BLaER1 (cell line): ENCODE measurements around the gene ITLN2.
"Not testable (repeated sequence)": the region's sequence is repeated elsewhere in the genome, so short reads cannot be mapped to it uniquely, and the experiment has no call there.

ENCODE experiments used
- H3K27ac ChIP-seq: shearing (Covaris generic); formaldehyde crosslinking; 2 replicates; pipeline ENCODE4 v1.8.1; 2022
- H3K27me3 ChIP-seq: shearing (Covaris generic); formaldehyde crosslinking; 2 replicates; pipeline ENCODE4 v1.8.1; 2022
- H3K36me3 ChIP-seq: shearing (Covaris generic); formaldehyde crosslinking; 2 replicates; pipeline ENCODE4 v1.8.1; 2022
- H3K4me1 ChIP-seq: shearing (Covaris generic); formaldehyde crosslinking; 2 replicates; pipeline ENCODE4 v1.8.1; 2022
- H3K4me2 ChIP-seq: shearing (Covaris generic); formaldehyde crosslinking; 2 replicates; pipeline ENCODE4 v1.8.1; 2022
- H3K4me3 ChIP-seq: shearing (Covaris generic); formaldehyde crosslinking; 2 replicates; pipeline ENCODE4 v1.8.1; 2022
- H3K9ac ChIP-seq: shearing (Covaris generic); formaldehyde crosslinking; 2 replicates; pipeline ENCODE4 v1.8.1; 2022
- H3K9me3 ChIP-seq: shearing (Covaris generic); formaldehyde crosslinking; 2 replicates; pipeline ENCODE4 v1.8.1; 2022
- H4K20me1 ChIP-seq: shearing (Covaris generic); formaldehyde crosslinking; 2 replicates; pipeline ENCODE4 v1.8.1; 2022
- Cebpa-rat ChIP-seq: shearing (Covaris generic); IDR thresholded peaks from 2 replicates; pipeline ENCODE4 v1.8.1; 2022

Gene ITLN2

DNA sequence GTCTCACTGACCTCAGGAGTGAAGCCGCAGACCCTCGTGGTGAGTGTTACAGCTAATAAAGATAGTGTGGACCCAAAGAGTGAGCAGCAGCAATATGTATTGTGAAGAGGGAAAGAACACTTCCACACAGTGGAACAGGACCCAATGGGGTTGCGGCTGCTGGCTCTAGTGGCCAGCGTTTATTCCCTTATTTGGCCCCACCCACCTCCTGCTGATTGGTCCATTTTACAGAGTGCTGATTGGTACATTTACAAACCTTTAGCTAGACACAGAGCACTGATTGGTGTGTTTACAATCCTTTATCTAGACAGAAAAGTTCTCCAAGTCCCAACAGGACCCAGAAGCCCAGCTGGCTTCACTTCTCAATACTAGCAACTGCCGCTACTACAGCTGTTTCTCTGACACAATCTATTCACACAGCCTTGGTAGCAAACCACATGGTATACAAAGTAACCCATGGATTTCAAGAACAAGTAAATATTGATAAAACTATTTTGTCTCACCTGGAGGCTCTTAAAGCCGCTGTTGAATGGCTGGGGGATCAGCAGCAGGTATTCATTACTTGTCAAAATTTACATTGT, 44.3 kb downstream of the ITLN2 start:
- H3K9me3 ChIP-seq = peaks cover 12% of the 10 kb centered on the region
- H4K20me1 ChIP-seq = no peaks in the 10 kb centered on the region
- H3K4me2 ChIP-seq = peak overlapping the region; percentile 31
- H3K9ac ChIP-seq = no peak overlapping the region
- no peaks in the 10 kb centered on the region for H3K27me3 ChIP-seq
- H3K4me1 ChIP-seq = 0 out of 2 replicates have a peak, but pooled peaks cover 7% of the 10 kb centered on the region
- H3K4me3 ChIP-seq = no peak overlapping the region
- TF ChIP-seq Cebpa-rat = no peak
- no peaks in the 10 kb centered on the region for H3K36me3 ChIP-seq
- no peak overlapping the region for H3K27ac ChIP-seq

DNA sequence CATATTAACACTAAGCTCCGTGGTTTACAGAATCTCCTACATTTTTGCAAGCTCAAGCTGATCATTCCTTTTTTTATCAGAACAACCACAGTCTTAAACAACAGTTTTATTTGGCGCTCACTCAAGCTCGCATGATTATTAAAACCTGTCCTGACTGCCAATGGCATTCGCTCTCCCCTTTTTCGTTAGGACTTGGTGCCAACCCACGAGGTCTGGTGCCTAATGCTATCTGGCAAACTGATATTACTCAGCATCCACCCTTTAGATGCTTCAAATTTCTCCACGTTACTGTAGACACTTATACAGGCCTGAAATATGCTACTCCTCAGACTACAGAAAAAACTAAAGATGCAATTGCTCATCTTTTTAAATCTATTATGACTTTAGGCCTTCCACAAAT, 46.6 kb downstream of the ITLN2 start:
- no peak for TF ChIP-seq Cebpa-rat
- 0 out of 2 replicates have a peak, but pooled peaks cover 7% of the 10 kb centered on the region for H3K4me1 ChIP-seq

DNA sequence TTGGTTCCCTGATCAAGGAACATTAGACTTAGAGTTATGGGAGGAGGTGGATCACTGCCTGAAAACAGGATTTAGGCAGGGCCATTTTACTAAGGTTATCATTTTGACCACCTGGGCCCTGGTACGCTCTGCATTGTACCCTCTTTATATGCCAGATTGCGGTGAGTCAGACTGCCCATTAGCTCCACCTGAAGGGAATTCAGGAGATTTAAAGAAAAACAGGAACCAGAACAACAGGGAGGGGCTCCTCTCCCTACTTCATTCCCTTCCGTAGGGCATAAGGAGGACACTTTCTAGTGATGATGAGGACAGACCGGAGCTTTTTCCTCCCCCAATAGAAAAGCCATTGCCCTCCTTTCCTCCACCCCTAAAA, 49.0 kb downstream of the ITLN2 start:
- Histone ChIP-seq H4K20me1 (no peaks in the 10 kb centered on the region), H3K9ac (no peak overlapping the region), H3K4me1 (0 out of 2 replicates have a peak, but pooled peaks cover 7% of the 10 kb centered on the region), H3K27ac (no peak overlapping the region), H3K27me3 (no peaks in the 10 kb centered on the region), H3K4me2 (no peak overlapping the region), H3K4me3 (no peak overlapping the region), H3K9me3 (peaks cover 7% of the 10 kb centered on the region), H3K36me3 (no peaks in the 10 kb centered on the region)
- TF ChIP-seq Cebpa-rat = no peak

More for the DNA sequence above, 46.6 kb downstream of the ITLN2 start:
- no peak overlapping the region for H3K4me3 ChIP-seq
- no peak overlapping the region for H3K27ac ChIP-seq
- H3K27me3 ChIP-seq = no peaks in the 10 kb centered on the region
- H3K9me3 ChIP-seq = peaks cover 12% of the 10 kb centered on the region
- no peaks in the 10 kb centered on the region for H3K36me3 ChIP-seq
- H3K4me2 ChIP-seq = no peak overlapping the region
- H4K20me1 ChIP-seq = no peaks in the 10 kb centered on the region
- H3K9ac ChIP-seq = no peak overlapping the region

DNA sequence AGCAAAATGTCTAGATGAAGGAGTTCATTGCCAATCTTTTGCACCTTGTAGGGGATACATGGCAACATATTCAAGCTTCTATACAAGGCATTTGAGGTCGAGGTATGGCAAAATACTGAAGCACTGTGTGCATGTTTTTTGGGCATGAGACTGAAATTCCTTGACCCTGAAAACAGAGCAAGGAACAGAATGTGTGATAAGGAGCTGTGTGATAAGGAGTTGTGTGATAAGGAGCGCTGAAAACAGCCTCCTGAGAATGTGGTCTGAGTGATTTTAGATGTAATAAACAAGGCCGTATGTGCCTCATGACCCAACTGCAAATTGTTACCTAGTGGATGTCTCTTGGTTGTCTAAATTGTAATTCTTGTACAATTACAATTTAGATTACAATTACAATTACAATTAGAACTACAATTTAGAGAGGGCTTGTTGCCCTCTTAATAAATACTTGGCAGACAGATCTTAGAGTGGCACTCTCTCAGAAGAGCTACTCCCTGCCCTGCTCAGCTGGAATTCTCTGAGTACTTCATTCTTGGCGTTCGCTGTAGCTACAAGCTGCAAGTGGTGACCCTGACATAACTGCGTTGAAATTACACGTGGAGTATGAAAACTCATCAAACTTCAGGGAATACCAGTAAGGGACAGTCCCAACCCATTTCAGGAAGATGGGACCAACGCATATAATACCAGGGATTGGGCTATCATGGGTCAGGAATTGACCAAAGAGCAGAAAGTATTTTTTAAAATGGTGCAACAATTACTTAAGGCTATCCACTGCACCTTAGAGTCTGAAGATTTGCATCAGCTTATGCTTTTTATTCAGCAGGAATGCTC, 49.6 kb downstream of the ITLN2 start:
- Histone ChIP-seq H3K27ac (no peak overlapping the region), H3K4me1 (0 out of 2 replicates have a peak, but pooled peaks cover 6% of the 10 kb centered on the region), H3K36me3 (no peaks in the 10 kb centered on the region), H4K20me1 (no peaks in the 10 kb centered on the region), H3K9me3 (peaks cover 1% of the 10 kb centered on the region), H3K9ac (no peak overlapping the region), H3K4me3 (no peak overlapping the region), H3K4me2 (no peak overlapping the region), H3K27me3 (no peaks in the 10 kb centered on the region)
- no peak for TF ChIP-seq Cebpa-rat

DNA sequence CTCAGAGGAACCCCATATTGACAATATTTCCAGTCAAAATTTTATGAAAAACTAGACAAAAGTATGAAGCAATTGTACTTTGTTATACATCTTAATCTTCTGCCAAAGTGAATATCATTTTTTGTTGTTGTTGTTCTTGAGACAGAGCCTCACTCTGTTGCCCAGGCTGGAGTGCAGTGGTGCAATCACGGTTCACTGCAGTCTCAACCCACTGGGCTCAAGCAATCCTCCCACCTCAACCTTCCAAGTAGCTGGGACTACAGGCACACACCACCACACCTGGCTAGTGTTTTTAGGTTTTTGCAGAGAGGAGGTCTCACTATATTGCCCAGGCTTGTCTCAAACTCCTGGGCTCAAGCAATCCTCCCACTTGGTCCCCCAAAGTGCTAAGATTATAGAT, 52.4 kb downstream of the ITLN2 start:
- H4K20me1 ChIP-seq, H3K9ac ChIP-seq, H3K4me1 ChIP-seq, H3K27me3 ChIP-seq, H3K9me3 ChIP-seq, H3K36me3 ChIP-seq, H3K27ac ChIP-seq, H3K4me3 ChIP-seq, H3K4me2 ChIP-seq: not testable (repeated sequence)

DNA sequence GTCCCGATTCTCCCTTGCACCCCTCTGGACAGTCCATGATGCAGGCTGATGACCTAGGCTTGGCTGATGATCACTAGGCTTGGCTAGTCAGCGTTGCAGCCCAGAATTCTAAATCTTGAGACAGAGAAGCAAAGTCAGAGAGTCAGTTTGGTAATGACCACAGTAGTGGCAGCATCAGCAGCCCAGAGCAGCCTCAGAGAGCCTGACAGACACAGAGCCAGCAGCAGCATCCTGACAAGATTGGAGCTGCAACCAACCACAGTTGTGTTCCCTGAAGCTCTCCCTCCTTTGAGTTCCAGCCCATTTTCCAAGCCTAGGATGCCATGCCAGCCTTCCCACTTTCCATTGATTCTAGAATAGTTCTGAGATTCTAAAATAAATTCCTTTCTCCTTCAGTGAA, 52.8 kb downstream of the ITLN2 start:
- H3K9ac ChIP-seq = no peak overlapping the region
- H4K20me1 ChIP-seq = no peaks in the 10 kb centered on the region
- H3K4me3 ChIP-seq = no peak overlapping the region
- no peak overlapping the region for H3K4me2 ChIP-seq
- no peak for TF ChIP-seq Cebpa-rat
- H3K27ac ChIP-seq = no peak overlapping the region
- no peaks in the 10 kb centered on the region for H3K9me3 ChIP-seq
- H3K27me3 ChIP-seq = no peaks in the 10 kb centered on the region
- no peaks in the 10 kb centered on the region for H3K4me1 ChIP-seq
- H3K36me3 ChIP-seq = no peaks in the 10 kb centered on the region

DNA sequence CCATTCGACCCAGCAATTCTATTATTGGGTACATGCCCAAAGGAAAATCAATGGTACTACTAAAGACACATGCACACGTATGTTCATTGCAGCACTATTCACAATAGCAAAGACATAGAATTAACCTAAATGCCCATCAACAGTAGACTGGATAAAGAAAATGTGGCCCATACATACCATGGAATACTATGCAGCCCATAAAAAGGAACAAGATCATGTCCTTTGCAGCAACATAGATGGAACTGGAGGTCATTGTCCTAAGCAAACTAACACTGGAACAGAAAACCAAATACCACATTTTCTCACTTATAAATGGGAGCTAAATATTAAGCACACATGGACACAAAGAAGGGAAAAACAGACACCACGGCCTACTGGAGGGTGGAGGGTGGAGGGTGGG, 53.9 kb downstream of the ITLN2 start:
- not testable (repeated sequence) for H3K27ac ChIP-seq, H3K9ac ChIP-seq, H4K20me1 ChIP-seq, H3K27me3 ChIP-seq, H3K36me3 ChIP-seq, H3K4me3 ChIP-seq, H3K4me1 ChIP-seq, H3K9me3 ChIP-seq, H3K4me2 ChIP-seq
